COR-L47 (cell line): ENCODE results near the gene ZXDC.

Source experiments
- DNase-seq: peaks from one replicate; lab custom pipeline; 2025; lab: John Stamatoyannopoulos, UW

ZXDC gene

DNA sequence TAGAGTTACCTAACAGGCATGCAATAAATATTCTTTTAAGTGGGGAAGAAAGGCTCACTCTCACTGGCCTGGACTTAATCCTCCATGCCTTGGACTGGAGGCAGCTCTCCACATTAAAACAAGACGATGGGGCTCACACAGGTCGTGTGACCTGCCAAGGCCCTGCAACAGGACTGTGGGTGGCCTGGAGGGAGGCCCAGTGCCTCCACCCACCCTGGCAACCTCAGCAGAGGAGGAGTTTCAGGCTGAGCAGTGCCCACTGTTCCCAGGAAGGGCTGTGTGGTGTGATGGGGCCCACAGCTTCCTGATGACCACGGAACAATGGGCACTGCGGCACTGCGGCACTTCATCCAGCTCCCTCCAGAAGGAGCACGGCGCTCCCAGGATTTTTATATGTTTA is 36.3 kb upstream of the ZXDC start:
- DNase-seq, result no peak

DNA sequence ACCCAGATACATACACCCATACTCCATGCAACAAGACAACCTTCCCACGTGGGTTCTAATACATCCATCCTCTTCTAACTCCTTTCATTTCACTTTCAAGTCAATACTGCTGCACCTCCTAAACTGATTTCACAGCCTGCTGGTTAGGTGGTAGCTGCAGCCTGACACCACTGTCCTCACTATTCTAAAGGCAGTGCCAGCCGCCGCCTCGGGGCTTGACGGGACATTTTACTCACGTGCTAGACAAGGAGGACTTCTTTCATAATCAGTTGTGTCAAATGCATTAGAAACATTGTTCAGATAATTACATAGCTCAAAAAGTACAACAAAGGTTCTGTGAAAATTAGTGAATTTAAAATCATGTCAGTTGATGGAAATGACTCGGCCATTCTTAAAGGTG is 35.6 kb upstream of the ZXDC start:
- DNase-seq, result no peak

- no peak for DNase-seq
Measured at GRCh38 chr3:126510308-126510910, 34.7 kb upstream of the ZXDC start.

GRCh38 chr3:126509597-126510307 is 34.1 kb upstream of the ZXDC start:
- no peak for DNase-seq

DNA sequence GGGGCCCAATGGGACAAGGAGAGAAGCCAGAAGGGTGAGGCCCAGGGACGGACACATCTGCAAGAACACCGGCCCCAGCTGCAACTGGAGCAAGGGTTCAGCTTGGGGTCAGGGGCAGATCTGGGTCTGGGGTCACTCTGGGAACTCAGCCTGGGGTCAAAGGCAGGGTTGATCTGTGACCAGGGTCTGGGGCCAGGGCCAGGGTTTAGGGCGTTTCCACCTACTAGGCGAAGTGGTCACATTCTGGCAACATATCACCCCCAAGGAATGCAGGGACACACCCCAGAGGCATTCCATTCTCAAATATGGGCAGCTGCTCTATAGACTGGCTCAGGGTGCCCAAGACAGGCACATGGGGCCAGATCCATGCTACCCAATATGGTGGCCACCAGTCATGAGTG is 32.9 kb upstream of the ZXDC start:
- DNase-seq, result no peak

DNA sequence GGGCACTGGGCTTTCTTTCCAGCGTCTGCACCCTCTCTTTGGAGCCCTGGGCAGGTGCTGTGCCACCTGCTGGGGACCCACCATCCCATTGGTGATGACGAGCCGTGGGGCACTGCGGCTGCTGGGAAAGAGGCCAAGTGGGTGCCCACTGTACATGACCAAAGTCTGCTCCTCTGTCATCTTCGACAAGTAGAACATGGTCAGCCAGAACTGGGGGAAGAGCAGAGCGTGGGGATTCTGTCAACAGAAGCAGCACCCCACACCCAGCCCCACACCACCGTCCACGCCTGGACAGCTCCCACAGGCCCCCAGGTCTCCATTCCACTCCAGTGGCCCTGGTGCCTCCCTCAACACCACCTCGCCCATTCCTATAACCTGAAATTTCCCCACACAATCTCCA is 32.2 kb upstream of the ZXDC start:
- no peak for DNase-seq

GRCh38 chr3:126503701-126504100 is 28.0 kb upstream of the ZXDC start:
- DNase-seq, result no peak

DNA sequence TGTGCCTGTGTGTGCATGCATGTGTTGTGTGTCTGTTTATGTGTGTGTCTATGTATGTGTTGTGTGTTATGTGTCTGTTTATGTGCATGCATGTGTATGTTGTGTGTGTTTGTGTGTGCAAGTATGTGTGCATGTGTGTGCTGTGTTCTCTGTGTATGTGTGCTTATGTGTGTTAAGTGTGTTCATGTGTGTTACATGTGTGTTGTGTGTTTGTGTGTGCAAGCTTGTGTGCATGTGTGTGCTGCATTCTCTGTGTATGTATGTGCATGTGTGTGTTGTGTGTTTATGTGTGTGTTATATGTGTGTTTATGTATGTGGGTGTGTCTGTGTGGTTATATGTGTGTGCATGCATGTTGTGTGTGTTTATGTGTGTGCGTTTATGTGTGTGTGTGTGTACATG is 27.0 kb upstream of the ZXDC start:
- DNase-seq, result no peak

DNA sequence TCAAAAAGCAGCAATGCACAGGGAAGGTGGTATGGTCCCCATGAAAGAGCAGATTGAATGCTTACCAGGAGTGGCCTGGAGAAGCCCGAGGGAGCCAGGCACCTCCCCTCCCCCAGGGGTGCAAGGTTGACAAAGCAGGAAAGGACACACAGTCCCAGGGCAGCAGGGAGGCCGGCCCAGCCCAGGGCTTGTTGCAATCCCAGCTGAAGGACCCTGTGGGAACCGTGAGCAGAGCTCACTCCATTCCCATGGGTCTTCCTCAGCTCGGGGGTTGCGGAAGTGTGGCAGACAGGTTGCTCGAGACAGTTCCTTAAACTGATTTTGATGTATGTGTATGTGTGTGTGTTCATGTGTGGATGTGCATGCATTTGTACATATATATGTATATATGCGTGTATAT is 26.0 kb upstream of the ZXDC start:
- no peak for DNase-seq

- no peak for DNase-seq
Measured at GRCh38 chr3:126501054-126501453, 25.4 kb upstream of the ZXDC start.

DNA sequence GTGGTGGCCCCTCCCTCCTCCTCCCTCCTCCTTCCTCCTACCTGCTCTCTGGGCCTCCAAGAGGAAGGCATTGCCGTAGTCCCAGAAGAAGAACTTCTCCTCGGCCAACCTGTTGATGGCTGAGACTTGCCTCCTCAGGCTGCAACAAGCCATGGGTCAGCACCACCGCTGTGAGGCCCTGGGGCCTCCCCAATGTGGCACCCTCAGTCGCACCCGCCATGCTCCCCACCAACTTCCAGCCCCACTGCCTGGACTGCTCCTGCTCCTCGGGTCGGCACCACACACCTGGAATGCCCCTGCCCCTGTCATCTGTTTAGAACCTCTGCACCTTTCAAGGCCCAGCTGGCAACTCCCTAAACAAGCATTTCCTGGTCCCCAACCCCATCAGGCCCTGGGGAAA is 24.3 kb upstream of the ZXDC start:
- no peak for DNase-seq

- no peak for DNase-seq
Measured at GRCh38 chr3:126499401-126499800, 23.7 kb upstream of the ZXDC start.

DNA sequence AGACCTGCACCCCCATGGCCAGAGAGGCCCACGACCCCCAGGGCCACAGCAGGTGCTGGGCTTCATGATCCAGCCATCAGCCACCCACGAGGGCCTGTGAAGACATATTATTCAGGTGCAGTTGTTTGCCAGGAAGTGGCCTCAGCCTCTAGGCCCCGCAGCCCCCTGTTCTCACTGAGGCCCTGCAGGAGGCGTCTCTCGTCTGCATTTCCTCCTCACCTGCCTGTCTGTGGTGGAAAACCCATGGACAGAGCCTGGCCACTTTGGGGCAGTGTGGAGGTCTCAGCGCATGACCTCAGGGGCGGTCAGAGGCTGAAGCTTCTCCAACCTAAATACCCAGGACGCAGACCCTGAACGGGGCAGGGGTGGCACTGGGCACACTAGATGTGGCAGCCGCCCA is 23.2 kb upstream of the ZXDC start:
- no peak for DNase-seq

DNA sequence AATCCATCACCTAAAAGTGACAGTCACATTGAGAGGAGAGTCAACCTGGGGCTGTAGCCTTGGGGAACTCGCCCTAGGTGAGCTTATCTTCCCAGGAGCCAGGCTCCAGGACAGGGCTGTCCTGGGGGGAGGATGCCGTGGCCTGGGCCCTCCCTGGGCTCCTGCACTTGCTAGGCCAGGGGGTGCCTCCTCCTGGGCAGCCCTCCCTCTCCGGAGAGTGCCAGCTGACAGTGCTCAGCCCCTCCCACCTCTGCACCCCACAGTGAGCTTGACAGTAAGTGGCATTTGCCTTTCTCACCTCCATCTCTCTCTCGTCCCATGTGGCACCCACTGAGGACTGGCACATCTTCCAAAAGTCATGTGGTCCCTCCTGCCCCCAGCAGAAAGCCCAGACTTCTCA is 22.8 kb upstream of the ZXDC start:
- DNase-seq, result no peak

- no peak for DNase-seq
Measured at GRCh38 chr3:126497956-126498355, 22.3 kb upstream of the ZXDC start.

GRCh38 chr3:126496894-126497850 is 21.5 kb upstream of the ZXDC start:
- no peak for DNase-seq

- no peak for DNase-seq
Measured at GRCh38 chr3:126495786-126496185, 20.1 kb upstream of the ZXDC start.

- no peak for DNase-seq
Measured at GRCh38 chr3:126494970-126495230, 19.2 kb upstream of the ZXDC start.

DNA sequence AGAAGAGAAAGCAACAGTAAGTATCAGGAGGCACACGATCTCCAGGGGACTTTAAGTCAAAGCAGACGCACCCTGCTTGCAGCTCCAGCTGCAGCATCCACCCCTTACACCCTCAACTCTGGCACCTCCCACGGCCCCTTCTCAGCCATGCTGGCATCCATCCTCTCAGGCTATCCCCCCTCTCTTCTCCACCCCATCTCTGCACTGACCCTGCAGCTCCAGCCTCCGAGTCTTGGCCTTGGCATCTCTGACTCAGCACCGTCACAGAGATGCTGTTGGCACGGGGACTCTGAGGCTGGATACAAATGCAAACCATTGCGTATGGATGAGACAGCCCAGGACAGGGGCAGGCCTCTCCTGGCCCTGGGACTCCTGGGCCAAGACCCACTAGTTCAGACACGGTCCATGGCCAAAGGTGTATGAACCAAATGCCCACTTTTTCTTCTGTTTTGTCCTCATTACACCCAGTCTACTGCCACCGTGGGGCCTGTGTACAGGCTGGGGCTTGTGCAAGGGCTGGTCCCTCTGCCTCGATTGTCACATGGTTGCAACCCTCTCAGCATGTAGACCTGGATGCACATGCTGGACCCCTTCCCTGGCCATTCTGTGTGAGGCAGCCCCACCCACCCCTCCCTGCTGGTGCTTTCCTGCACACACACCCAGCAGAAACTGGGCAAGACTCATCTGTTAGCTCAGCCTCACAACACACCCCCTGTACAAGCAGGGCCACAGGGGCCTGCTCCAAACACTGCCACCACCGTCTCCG is 18.7 kb upstream of the ZXDC start:
- no peak for DNase-seq

DNA sequence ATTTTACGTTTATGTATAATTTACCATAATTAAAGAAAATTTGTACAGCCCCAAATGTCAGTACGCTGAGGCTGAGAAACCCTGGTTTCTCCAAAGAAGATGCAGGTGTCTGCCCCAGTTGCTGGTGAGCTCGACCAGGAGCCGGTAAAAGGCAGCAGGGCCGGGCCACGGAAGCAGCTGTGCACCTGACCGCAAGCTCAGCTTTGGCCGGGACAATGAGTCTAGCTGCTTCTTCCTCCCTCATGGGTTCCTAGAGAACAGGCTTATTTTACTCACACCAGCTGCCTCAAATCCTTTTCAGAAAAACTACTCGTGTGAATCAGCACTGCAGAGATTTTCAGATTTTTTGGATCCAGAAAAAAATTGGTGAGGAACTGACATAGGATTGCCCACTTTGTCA is 18.0 kb upstream of the ZXDC start:
- DNase-seq, result no peak

DNA sequence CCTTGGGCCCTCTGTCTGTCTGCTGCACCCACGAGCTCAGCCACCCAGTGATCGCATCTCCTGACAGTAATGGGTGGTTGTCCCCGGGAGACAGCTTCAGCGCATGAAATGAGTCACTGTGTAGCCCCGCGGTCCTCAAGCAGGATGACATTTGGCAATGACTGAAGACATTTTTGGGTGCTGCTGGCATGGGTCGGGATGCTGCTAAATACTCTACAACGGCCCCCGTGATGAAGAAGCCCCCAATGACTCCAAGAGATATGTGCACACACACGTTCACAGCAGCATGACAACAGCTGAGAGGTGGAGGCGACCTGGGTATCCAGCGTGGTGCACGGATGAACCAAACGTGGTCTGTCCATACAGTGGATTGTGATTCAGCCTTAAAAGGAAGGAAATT is 17.4 kb upstream of the ZXDC start:
- DNase-seq, result no peak

DNA sequence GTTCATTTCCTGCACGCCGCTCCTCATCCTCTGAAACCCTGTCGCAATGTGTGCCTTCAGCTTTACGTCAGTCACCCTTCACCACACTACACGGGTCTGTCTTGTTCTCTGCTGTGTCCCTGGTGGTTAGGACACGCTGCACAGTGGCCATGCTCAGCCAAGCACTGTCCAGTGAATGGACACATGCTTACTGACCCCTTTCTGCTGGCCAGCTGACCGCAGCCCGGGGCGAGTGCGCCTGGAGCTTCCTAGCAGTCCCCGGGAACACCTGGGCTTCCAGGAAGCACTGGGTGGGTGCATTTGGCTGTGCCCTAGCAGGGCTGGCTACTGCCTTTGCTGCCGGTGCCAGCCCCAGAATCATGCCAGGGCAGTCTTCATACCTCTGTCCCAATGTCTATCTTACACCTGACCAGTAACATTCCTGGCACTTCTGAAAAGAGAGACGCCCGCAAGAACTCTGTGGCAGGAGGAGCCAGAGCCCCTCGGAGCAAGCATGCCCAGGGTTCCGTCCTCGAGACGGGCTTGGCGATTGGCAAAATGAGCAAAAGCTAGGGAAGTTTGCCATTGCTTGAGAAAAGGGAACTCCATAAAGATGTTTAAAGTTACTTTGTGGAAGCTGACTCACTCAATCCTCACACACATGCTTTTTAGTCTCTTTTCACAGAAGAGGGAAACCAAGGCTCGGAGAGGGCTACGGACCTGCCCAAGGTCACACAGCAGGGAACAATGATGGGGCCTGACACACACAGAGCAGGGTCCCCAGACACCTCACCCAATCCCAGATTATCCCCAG is 15.7 kb upstream of the ZXDC start:
- no peak for DNase-seq
